GM12878 (cell line): Measurements from ENCODE around the gene PCDH7. TPM values are rescaled to one million over a fixed set of nuclear protein-coding genes. Genes with fewer than 3 reads are reported as not detected.

ENCODE experiments used
- ATAC-seq: fragments of 200-7000 bp; cut with Tn5 transposase; 3 replicates; pipeline ENCODE4 v1.9.1; 2020; ENCODE audit warnings: mild to moderate bottlenecking, moderate library complexity
- BruUV-seq: library from RNA; stranded (reverse); fragments of 400-500 nt; replicated peaks from 2 replicates; lab custom pipeline; 2021; lab: Mats Ljungman, UMichigan
- CTCF ChIA-PET: fragments of 300-600 bp; sonication (Branson Sonifier 250); formaldehyde crosslinking; extraction: SDS; loops from one replicate; lab custom pipeline; 2021; ENCODE audit warnings: inconsistent platforms; lab: Yijun Ruan, JAX
- POLR2A ChIA-PET: fragments of 350-600 bp; formaldehyde crosslinking; extraction: SDS; loops from one replicate; lab custom pipeline; 2021; ENCODE audit warnings: inconsistent platforms; lab: Charles Lee
- RAD21 ChIA-PET: fragments of 300-600 bp; sonication (Branson Sonifier 250); formaldehyde crosslinking; loops from one replicate; lab custom pipeline; 2023; ENCODE audit warnings: antibody characterized with exemption; ENCODE audit not compliant: unreplicated experiment; lab: Charles Lee
- SMC1A ChIA-PET: fragments of 300-600 bp; sonication (Branson Sonifier 250); formaldehyde crosslinking; loops from one replicate; lab custom pipeline; 2023; ENCODE audit not compliant: unreplicated experiment, uncharacterized antibody; lab: Charles Lee
- DNase-seq: peaks from one replicate; pipeline ENCODE4 v3.0.0-alpha.2; 2011; ENCODE audit warnings: low read depth, low spot score
- FAIRE-seq: peaks from 3 replicates; lab custom pipeline; 2011; peaks lifted over from hg19 to GRCh38; lab: Jason Lieb, UNC
- H2AFZ ChIP-seq: 2 replicates; pipeline ENCODE4 v1.6.0; 2011; ENCODE audit warnings: low read depth, low read length, control low read depth; ENCODE audit not compliant: control insufficient read depth
- H3K27ac ChIP-seq: 2 replicates; pipeline ENCODE4 v1.5.1; 2011; ENCODE audit warnings: control low read depth; ENCODE audit not compliant: control insufficient read depth, insufficient read depth
- H3K27me3 ChIP-seq, 2 experiments: replicated peaks in 1 of 2; 2 replicates each; pipeline versions ENCODE4 v1.6.0 to v1.6.1; 2011; ENCODE audit warnings: low read length in 1 of 2; ENCODE audit not compliant: control insufficient read depth in 2 of 2, insufficient read depth in 2 of 2
- H3K36me3 ChIP-seq, 2 experiments: 2 replicates each; pipeline ENCODE4 v1.5.1; 2011; ENCODE audit warnings: low read length in 1 of 2; ENCODE audit not compliant: control insufficient read depth in 2 of 2, insufficient read depth in 2 of 2
- H3K4me1 ChIP-seq: 2 replicates; pipeline ENCODE4 v1.6.1; 2011; ENCODE audit warnings: mild to moderate bottlenecking, low read length, moderate library complexity, mixed read lengths; ENCODE audit not compliant: control insufficient read depth, insufficient read depth
- H3K4me2 ChIP-seq: 2 replicates; pipeline ENCODE4 v1.6.0; 2011; ENCODE audit warnings: control low read depth; ENCODE audit not compliant: control insufficient read depth, insufficient read depth
- H3K4me3 ChIP-seq: fragments of 200-600 bp; sonication (generic); 2 replicates; pipeline ENCODE4 v1.5.1; 2016
- H3K79me2 ChIP-seq: 2 replicates; pipeline ENCODE4 v1.6.0; 2011; ENCODE audit warnings: low read length; ENCODE audit not compliant: control insufficient read depth, insufficient read depth
- H3K9ac ChIP-seq: 2 replicates; pipeline ENCODE4 v1.8.0; 2011; ENCODE audit warnings: low read length, control low read depth, mixed read lengths; ENCODE audit not compliant: control insufficient read depth, insufficient read depth
- H3K9me3 ChIP-seq: replicated peaks from 3 replicates; pipeline ENCODE4 v1.5.1; 2011; ENCODE audit warnings: mild to moderate bottlenecking, low read length; ENCODE audit not compliant: control insufficient read depth, insufficient read depth
- H4K20me1 ChIP-seq: 2 replicates; pipeline ENCODE4 v1.6.0; 2011; ENCODE audit not compliant: control insufficient read depth, insufficient read depth
- NFIC ChIP-seq: IDR thresholded peaks from 2 replicates; pipeline ENCODE4 v1.6.1; 2012; ENCODE audit warnings: low read depth, mild to moderate bottlenecking, inconsistent platforms, low read length, moderate library complexity
- NRF1 ChIP-seq: conservative IDR thresholded peaks from 2 replicates; pipeline ENCODE4 v1.6.1; 2011; ENCODE audit warnings: mild to moderate bottlenecking, low read depth, low read length, improper control_type of control experiment
- RAD21 ChIP-seq: IDR thresholded peaks from 2 replicates; pipeline ENCODE4 v1.6.1; 2011; ENCODE audit warnings: mild to moderate bottlenecking, low read depth, low read length, moderate library complexity; ENCODE audit not compliant: insufficient read depth
- RFX5 ChIP-seq: IDR thresholded peaks from 2 replicates; pipeline ENCODE4 v1.6.1; 2011; ENCODE audit warnings: low read depth, low read length, improper control_type of control experiment
- RUNX3 ChIP-seq: IDR thresholded peaks from 2 replicates; pipeline ENCODE4 v1.6.1; 2012; ENCODE audit warnings: low read length, inconsistent platforms
- SMAD5 ChIP-seq: IDR thresholded peaks from 2 replicates; pipeline ENCODE4 v1.6.1; 2016; ENCODE audit warnings: antibody characterized with exemption, low read depth
- SPI1 ChIP-seq: IDR thresholded peaks from 2 replicates; pipeline ENCODE4 v1.6.1; 2011; ENCODE audit warnings: low read depth, mild to moderate bottlenecking, low read length, moderate library complexity, borderline replicate concordance; ENCODE audit not compliant: insufficient read depth
- WGBS: methylation state at CpG from one replicate; pipeline ENCODE4 v1.1.6; 2016; ENCODE audit warnings: low lambda C conversion rate; ENCODE audit not compliant: insufficient replicate concordance, insufficient coverage; ENCODE audit errors: missing lambda C conversion rate; 5-methylcytosine and 5-hydroxymethylcytosine counted together
- in situ Hi-C: fragments of 300-500 bp; cut with MboI; formaldehyde crosslinking; loops from 9 replicates; pipeline ENCODE4 v1.14.3; 2018; ENCODE audit warnings: mixed read lengths
- intact Hi-C: fragments of 100-400 bp; cut with micrococcal nuclease; formaldehyde crosslinking; loops from one replicate; pipeline ENCODE4 v1.14.2; 2022; ENCODE audit not compliant: unreplicated experiment
- polyA plus RNA-seq, 11 experiments: library from polyadenylated mRNA; depleted of rRNA in 4 of 11; unstranded in 6 of 11; stranded (reverse) in 5 of 11; fragments of >200 nt; fragmentation: Nextera tagmentation in 4 of 11; fragmentation: Illumina TruSeq in 1 of 11; extraction: Ambion mirVana in 4 of 11; extraction: Trizol in 1 of 11; gene quantifications; 1 replicate in 1 of 11; 2 replicates in 10 of 11; pipeline versions ENCODE4 v1.2.1 to v1.2.3, GENCODE V29; 2011 to 2016; ENCODE audit warnings: inconsistent platforms in 2 of 11, missing spikeins in 2 of 11, low read depth in 1 of 11
- total RNA-seq, 4 experiments: library from RNA; depleted of rRNA in 3 of 4; stranded (reverse); fragments of >200 nt in 3 of 4; fragmentation: Illumina TruSeq in 1 of 4; extraction: Trizol in 1 of 4; gene quantifications; 2 replicates each; pipeline versions ENCODE4 v1.2.1 to v1.2.3, GENCODE V29; 2013 to 2021
- TF ChIP-seq, protein P1 (sequence below): fragments of 450-650 bp; formaldehyde crosslinking; IDR thresholded peaks from 2 replicates; pipeline ENCODE4 v1.4.0; 2020; ENCODE audit warnings: mild to moderate bottlenecking, moderate library complexity
- TF ChIP-seq, protein P2 (sequence below): fragments of 450-650 bp; IDR thresholded peaks from 2 replicates; pipeline ENCODE4 v1.6.1; 2018; ENCODE audit warnings: mild to moderate bottlenecking, low read depth, moderate library complexity; ENCODE audit not compliant: partially characterized antibody

Gene PCDH7
- total and polyA plus RNA-seq, 10 of the 15 experiments (the other 5 are each of a cell fraction or from before 2014, with no cell fraction given) = 0.02 to 0.06 (median 0.03) TPM; not detected in 7

DNA sequence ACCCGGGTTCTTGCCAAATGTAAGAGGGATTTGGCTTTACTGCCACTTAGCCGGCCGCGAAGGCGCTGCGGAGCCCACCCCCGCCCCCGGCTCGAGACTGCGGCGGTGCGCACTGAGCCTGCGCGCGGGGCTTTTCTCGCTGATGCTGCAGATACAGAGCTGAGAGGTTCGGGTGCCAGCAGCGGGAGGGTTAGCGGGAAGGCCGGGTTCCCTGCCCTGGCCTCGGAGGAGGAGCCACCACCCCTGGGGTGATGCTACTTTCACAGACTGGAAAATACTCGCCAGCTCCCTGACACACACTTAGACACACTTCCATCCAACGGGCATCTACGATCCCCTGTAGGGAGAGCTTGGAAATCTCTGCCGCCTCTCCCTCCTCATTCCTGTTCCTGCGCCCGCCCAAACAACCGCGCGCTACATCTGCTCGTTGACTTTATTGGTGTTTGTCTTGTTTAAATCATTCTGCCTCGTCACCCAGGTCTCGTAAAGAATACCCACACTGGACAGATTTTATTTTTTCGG is 2.1 kb upstream of the PCDH7 start (continued):
- no peak for TF ChIP-seq SMAD5

DNA sequence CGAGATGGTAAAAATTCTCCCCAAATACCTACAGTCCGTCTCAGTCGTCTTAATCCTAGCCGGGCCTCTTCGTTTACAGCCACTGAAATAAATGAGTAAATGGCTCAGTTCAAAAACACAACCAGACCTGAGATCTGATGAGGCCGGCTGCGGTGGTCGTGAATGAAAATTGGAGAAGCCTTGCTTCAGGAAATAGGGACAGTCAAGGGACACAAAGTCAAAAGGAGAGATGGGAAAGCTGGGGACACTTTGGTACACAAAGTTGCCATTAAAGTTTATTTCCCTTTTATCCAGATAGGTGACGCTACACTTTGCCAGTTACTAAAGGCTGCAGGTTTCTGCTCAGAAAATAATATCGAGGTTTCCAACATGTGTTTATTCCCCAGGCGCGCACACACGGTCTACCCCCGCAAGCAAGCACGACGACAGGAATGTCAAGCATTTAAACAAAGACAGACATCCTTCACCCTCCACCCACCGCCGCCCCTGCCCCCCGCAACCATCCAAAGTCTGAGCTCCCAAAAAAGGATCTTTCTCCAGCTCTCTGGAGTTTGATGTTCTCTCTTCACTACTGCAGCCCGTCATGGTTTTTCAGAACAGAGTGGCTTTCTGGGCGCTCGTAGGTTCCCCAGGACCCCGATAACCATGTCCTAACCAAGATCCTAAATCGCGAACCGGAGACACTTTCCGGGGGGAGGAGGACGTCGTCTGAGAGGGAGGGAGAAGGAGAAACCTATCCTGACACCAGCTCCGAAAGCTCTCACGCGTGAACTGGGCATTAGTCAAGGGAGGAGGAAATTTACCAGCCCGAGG is 1.3 kb upstream of the PCDH7 start:
- FAIRE-seq = no peak
- RAD21 ChIA-PET = interaction anchor here (0.6 kb wide), 1 partner anchor 77 kb away, joined by 4 read pairs; no protein-coding TSS in a partner anchor
- POLR2A ChIA-PET = no interaction called here
- Histone ChIP-seq H3K79me2 (no peaks in the 10 kb centered on the region), H3K4me3 (no peak overlapping the region), H3K27me3 (peaks cover 15 to 17% of the 10 kb centered on the region in 2 experiments), H4K20me1 (no peaks in the 10 kb centered on the region), H2AFZ (no peak overlapping the region), H3K4me1 (no peaks in the 10 kb centered on the region), H3K36me3 (no peaks in the 10 kb centered on the region), H3K9me3 (peaks cover 2% of the 10 kb centered on the region; the same call in 1 of the 3 replicates), H3K4me2 (peak overlapping the region; percentile 50; the same call in 1 of the 2 replicates), H3K27ac (no peak overlapping the region), H3K9ac (no peak overlapping the region)
- CTCF ChIA-PET = interaction anchor here (0.6 to 0.7 kb wide), 3 partner anchors 9 to 726 kb away, joined by 3 read pairs; no protein-coding TSS in a partner anchor
- 26% methylated on average over 30 of the region's 33 CpGs for WGBS
- intact Hi-C loops = loop anchor here (10.0 kb wide), 2 partner anchors 286 to 334 kb away; no protein-coding TSS in a partner anchor
- SMC1A ChIA-PET = no interaction called here
- no TSS peak for BruUV-seq
- DNase-seq = no peak
- in situ Hi-C loops = loop anchor here (25.0 kb wide), 1 partner anchor 943 kb away; no protein-coding TSS in a partner anchor
- no peak for ATAC-seq
- no peak for TF ChIP-seq RFX5
- TF ChIP-seq, protein P1, sequence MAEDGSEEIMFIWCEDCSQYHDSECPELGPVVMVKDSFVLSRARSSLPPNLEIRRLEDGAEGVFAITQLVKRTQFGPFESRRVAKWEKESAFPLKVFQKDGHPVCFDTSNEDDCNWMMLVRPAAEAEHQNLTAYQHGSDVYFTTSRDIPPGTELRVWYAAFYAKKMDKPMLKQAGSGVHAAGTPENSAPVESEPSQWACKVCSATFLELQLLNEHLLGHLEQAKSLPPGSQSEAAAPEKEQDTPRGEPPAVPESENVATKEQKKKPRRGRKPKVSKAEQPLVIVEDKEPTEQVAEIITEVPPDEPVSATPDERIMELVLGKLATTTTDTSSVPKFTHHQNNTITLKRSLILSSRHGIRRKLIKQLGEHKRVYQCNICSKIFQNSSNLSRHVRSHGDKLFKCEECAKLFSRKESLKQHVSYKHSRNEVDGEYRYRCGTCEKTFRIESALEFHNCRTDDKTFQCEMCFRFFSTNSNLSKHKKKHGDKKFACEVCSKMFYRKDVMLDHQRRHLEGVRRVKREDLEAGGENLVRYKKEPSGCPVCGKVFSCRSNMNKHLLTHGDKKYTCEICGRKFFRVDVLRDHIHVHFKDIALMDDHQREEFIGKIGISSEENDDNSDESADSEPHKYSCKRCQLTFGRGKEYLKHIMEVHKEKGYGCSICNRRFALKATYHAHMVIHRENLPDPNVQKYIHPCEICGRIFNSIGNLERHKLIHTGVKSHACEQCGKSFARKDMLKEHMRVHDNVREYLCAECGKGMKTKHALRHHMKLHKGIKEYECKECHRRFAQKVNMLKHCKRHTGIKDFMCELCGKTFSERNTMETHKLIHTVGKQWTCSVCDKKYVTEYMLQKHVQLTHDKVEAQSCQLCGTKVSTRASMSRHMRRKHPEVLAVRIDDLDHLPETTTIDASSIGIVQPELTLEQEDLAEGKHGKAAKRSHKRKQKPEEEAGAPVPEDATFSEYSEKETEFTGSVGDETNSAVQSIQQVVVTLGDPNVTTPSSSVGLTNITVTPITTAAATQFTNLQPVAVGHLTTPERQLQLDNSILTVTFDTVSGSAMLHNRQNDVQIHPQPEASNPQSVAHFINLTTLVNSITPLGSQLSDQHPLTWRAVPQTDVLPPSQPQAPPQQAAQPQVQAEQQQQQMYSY (CRISPR knock-in tag) = no peak
- TF ChIP-seq RUNX3 = no peak
- no peak for TF ChIP-seq RAD21
- TF ChIP-seq SPI1 = no peak
- TF ChIP-seq, protein P2, sequence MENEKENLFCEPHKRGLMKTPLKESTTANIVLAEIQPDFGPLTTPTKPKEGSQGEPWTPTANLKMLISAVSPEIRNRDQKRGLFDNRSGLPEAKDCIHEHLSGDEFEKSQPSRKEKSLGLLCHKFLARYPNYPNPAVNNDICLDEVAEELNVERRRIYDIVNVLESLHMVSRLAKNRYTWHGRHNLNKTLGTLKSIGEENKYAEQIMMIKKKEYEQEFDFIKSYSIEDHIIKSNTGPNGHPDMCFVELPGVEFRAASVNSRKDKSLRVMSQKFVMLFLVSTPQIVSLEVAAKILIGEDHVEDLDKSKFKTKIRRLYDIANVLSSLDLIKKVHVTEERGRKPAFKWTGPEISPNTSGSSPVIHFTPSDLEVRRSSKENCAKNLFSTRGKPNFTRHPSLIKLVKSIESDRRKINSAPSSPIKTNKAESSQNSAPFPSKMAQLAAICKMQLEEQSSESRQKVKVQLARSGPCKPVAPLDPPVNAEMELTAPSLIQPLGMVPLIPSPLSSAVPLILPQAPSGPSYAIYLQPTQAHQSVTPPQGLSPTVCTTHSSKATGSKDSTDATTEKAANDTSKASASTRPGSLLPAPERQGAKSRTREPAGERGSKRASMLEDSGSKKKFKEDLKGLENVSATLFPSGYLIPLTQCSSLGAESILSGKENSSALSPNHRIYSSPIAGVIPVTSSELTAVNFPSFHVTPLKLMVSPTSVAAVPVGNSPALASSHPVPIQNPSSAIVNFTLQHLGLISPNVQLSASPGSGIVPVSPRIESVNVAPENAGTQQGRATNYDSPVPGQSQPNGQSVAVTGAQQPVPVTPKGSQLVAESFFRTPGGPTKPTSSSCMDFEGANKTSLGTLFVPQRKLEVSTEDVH = no peak
- no peak for TF ChIP-seq NRF1
- no peak for TF ChIP-seq NFIC
